K562 (cell line): Measurements from ENCODE around the gene FGF11.

Experiments used
- GTF3C2 ChIP-seq: IDR thresholded peaks from 3 replicates; pipeline ENCODE4 v1.6.1; 2011; ENCODE audit warnings: borderline replicate concordance, mild to moderate bottlenecking, moderate library complexity; ENCODE audit not compliant: insufficient read length; ENCODE audit errors: extremely low read depth
- POLR3G ChIP-seq: IDR thresholded peaks from 2 replicates; pipeline ENCODE4 v1.6.1; 2011; ENCODE audit not compliant: insufficient read length, insufficient replicate concordance; ENCODE audit errors: extremely low read depth
- RB1 ChIP-seq: fragments of 450-650 bp; IDR thresholded peaks from 2 replicates; pipeline ENCODE4 v1.6.1; 2017; ENCODE audit warnings: low read depth, mild to moderate bottlenecking
- RFX5 ChIP-seq: IDR thresholded peaks from 2 replicates; pipeline ENCODE4 v1.6.1; 2011; ENCODE audit warnings: low read depth, mild to moderate bottlenecking, improper control_type of control experiment, low read length
- SREBF1 ChIP-seq: fragments of 150-350 bp; IDR thresholded peaks from 2 replicates; pipeline ENCODE4 v1.6.1; 2014; ENCODE audit warnings: antibody characterized with exemption, low read depth, low read length, borderline replicate concordance
- ZNF197 ChIP-seq: fragments of 200-800 bp; sonication (Bioruptor generic); IDR thresholded peaks from 2 replicates; pipeline ENCODE4 v1.6.1; 2016; ENCODE audit warnings: low read depth, missing genetic modification characterization, missing compliant biosample characterization
- ZNF24 ChIP-seq: fragments of 450-650 bp; IDR thresholded peaks from 2 replicates; pipeline ENCODE4 v1.6.1; 2016
- ZNF354B ChIP-seq: fragments of 250-450 bp; sonication (Bioruptor Pico); IDR thresholded peaks from 2 replicates; pipeline ENCODE4 v1.4.0; 2020
- TF ChIP-seq, protein P1 (sequence below): sonication (generic); formaldehyde crosslinking; IDR thresholded peaks from 2 replicates; pipeline ENCODE4 v1.9.0; 2022; ENCODE audit warnings: mild to moderate bottlenecking, missing genetic modification reagents
- TF ChIP-seq, protein P2 (sequence below), 3 experiments: IDR thresholded peaks in 2 of 3; conservative IDR thresholded peaks in 1 of 3; 2 replicates each; pipeline ENCODE4 v1.5.1; 2011 to 2012; ENCODE audit warnings: low read length in 3 of 3, mild to moderate bottlenecking in 3 of 3, control low read depth in 2 of 3, improper control_type of control experiment in 1 of 3, inconsistent platforms in 1 of 3, low read depth in 1 of 3, mixed read lengths in 1 of 3, moderate library complexity in 1 of 3; ENCODE audit not compliant: insufficient read depth in 2 of 3
- TF ChIP-seq, protein P3 (sequence below): sonication (generic); formaldehyde crosslinking; IDR thresholded peaks from 2 replicates; pipeline ENCODE4 v1.8.1; 2022; ENCODE audit warnings: missing genetic modification reagents

DNA sequence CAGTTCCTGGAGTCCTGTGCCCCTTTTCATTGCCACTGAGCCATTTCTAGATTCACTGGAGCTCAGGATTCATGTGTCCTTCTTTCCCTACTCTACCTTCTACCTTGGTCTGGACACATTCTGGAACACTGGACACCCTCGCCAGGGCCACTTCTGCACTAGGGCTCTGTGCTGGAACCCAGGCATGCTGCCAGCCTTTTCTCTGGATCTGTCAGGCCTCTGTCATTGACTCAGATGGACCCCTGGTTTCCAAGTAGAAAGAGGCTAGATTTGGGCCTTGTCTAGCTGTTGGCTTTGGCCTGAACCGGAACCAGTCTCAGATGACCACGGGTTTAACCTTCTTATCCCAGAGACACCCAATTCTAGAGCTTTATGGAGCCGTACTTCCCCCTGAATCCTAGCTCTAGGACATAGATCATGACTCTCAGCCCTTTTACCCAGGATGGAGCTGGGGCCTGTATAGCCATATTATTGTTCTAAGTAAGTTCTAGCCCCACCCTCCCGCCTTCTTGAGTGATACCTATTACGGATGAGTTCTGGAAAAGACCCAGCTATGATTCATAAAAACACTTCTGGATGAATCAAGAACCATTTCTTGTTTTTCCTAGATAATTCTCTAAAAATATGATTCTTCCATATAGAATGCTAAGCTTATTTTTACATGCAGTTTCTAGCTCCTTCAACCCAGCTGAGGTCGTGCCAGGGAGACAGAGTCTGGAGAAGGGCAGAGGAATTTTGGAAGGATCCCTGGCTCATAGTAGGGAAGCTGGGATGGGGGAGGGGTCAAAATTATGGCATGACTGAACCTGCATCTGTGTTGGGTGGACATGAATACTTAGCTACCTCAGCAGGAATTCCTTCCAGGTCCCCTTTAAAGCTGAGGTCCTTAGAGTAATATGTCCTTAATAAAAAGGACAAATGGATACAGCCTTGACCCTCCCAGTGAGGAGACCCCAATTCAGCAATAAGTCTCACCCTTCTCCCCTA, 4.5 kb downstream of the FGF11 start:
- TF ChIP-seq ZNF354B = no peak
- TF ChIP-seq, protein P1, sequence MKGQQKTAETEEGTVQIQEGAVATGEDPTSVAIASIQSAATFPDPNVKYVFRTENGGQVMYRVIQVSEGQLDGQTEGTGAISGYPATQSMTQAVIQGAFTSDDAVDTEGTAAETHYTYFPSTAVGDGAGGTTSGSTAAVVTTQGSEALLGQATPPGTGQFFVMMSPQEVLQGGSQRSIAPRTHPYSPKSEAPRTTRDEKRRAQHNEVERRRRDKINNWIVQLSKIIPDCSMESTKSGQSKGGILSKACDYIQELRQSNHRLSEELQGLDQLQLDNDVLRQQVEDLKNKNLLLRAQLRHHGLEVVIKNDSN (CRISPR knock-in tag) = no peak
- no peak for TF ChIP-seq ZNF197
- no peak for TF ChIP-seq RFX5
- TF ChIP-seq, protein P2, sequence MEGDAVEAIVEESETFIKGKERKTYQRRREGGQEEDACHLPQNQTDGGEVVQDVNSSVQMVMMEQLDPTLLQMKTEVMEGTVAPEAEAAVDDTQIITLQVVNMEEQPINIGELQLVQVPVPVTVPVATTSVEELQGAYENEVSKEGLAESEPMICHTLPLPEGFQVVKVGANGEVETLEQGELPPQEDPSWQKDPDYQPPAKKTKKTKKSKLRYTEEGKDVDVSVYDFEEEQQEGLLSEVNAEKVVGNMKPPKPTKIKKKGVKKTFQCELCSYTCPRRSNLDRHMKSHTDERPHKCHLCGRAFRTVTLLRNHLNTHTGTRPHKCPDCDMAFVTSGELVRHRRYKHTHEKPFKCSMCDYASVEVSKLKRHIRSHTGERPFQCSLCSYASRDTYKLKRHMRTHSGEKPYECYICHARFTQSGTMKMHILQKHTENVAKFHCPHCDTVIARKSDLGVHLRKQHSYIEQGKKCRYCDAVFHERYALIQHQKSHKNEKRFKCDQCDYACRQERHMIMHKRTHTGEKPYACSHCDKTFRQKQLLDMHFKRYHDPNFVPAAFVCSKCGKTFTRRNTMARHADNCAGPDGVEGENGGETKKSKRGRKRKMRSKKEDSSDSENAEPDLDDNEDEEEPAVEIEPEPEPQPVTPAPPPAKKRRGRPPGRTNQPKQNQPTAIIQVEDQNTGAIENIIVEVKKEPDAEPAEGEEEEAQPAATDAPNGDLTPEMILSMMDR (IDR thresholded peaks at IDR 0.05 in 2 of 3, conservative IDR thresholded peaks at IDR 0.05 in 1 of 3; ENCODE audit: insufficient read depth in 2 of 3, low read depth in 1 of 3, low read length in 3 of 3) = no peak
- TF ChIP-seq, protein P3, sequence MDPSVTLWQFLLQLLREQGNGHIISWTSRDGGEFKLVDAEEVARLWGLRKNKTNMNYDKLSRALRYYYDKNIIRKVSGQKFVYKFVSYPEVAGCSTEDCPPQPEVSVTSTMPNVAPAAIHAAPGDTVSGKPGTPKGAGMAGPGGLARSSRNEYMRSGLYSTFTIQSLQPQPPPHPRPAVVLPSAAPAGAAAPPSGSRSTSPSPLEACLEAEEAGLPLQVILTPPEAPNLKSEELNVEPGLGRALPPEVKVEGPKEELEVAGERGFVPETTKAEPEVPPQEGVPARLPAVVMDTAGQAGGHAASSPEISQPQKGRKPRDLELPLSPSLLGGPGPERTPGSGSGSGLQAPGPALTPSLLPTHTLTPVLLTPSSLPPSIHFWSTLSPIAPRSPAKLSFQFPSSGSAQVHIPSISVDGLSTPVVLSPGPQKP (CRISPR knock-in tag) = no peak
- no peak for TF ChIP-seq SREBF1
- TF ChIP-seq RB1 = no peak
- no peak for TF ChIP-seq GTF3C2
- no peak for TF ChIP-seq ZNF24
- TF ChIP-seq POLR3G = no peak
